Suppressor macrophage (primary cell): Measurements from ENCODE around the gene PLOD3.

Experiments
- DNase-seq, 4 experiments: peaks; one replicate each; pipeline ENCODE4 v3.0.0-alpha.2; 2020 to 2022

PLOD3 gene

GRCh38 chr7:101239191-101239950 is 22.0 kb upstream of the PLOD3 start:
- DNase-seq = peak in 2 of 4 experiments; percentile 12 to 13

GRCh38 chr7:101238226-101239182 is 21.1 kb upstream of the PLOD3 start:
- no peak for DNase-seq

- no peak for DNase-seq
Measured at GRCh38 chr7:101237206-101238067, 20.1 kb upstream of the PLOD3 start, which contains the start of gene CLDN15. TSS of gene CLDN15 (minus strand) at chr7:101237802. CDS start at chr7:101237581, 221 bp downstream.

- DNase-seq = no peak
Measured at GRCh38 chr7:101236292-101236835, 19.0 kb upstream of the PLOD3 start.

GRCh38 chr7:101235522-101235921 is 18.1 kb upstream of the PLOD3 start:
- DNase-seq = no peak

- DNase-seq = peak in 3 of 4 experiments; percentile 47 to 64 (median 50)
Measured at GRCh38 chr7:101235050-101235449, 17.7 kb upstream of the PLOD3 start.

GRCh38 chr7:101234636-101235035 is 17.3 kb upstream of the PLOD3 start:
- DNase-seq = no peak

- no peak for DNase-seq
Measured at GRCh38 chr7:101233907-101234547, 16.6 kb upstream of the PLOD3 start.

GRCh38 chr7:101232141-101232850 is 14.9 kb upstream of the PLOD3 start:
- DNase-seq = no peak

GRCh38 chr7:101231644-101232043 is 14.3 kb upstream of the PLOD3 start:
- no peak for DNase-seq

- DNase-seq = no peak
Measured at GRCh38 chr7:101226721-101227120, 9.3 kb upstream of the PLOD3 start.

- no peak for DNase-seq
Measured at GRCh38 chr7:101225650-101226049, 8.3 kb upstream of the PLOD3 start.

GRCh38 chr7:101223528-101223927 is 6.1 kb upstream of the PLOD3 start:
- DNase-seq = no peak

GRCh38 chr7:101222275-101222830 is 5.0 kb upstream of the PLOD3 start:
- no peak for DNase-seq

- DNase-seq = no peak
Measured at GRCh38 chr7:101220295-101220694, 2.9 kb upstream of the PLOD3 start.

- DNase-seq = peak in 2 of 4 experiments; percentile 17 to 34
Measured at GRCh38 chr7:101218236-101219125, 1.1 kb upstream of the PLOD3 start.

GRCh38 chr7:101216860-101217387 is 457 bp downstream of the PLOD3 start:
- no peak for DNase-seq

- DNase-seq = peak; percentile 27 to 76 (median 64)
Measured at GRCh38 chr7:101216001-101216859, 1.2 kb downstream of the PLOD3 start.
